Pancreas (tissue), 10 donors: Measurements from ENCODE around the gene CD46. TPM values are rescaled to one million over a fixed set of nuclear protein-coding genes. Genes with fewer than 3 reads are reported as not detected.

Source experiments
- ATAC-seq, 4 donors: fragments of 200-7000 bp; cut with Tn5 transposase; one replicate each; pipeline versions ENCODE4 v1.8.0 to v1.9.1; 2020; ENCODE audit warnings: mild to moderate bottlenecking in 4 of 4, moderate library complexity in 4 of 4
- DNase-seq, 6 donors: peaks; one replicate each; pipeline ENCODE4 v3.0.0-alpha.2; 2020
- FAIRE-seq: peaks from 2 replicates; lab custom pipeline; 2012; peaks lifted over from hg19 to GRCh38; lab: Jason Lieb, UNC
- H3K27ac ChIP-seq, 4 donors: fragments of 200-600 bp; sonication (generic); 1 replicate in 3 of 4; 2 replicates in 1 of 4; pipeline versions ENCODE4 v1.5.0 to v1.8.0; 2020
- H3K27me3 ChIP-seq, 4 donors: fragments of 200-600 bp; one replicate each; pipeline ENCODE4 v1.8.0; 2021
- H3K36me3 ChIP-seq, 3 donors: fragments of 200-600 bp; sonication (generic) in 1 of 3; one replicate each; pipeline versions ENCODE4 v1.5.0 to v1.8.0; 2020 to 2021
- H3K4me1 ChIP-seq, 3 donors: fragments of 200-600 bp; one replicate each; pipeline ENCODE4 v1.8.0; 2021
- H3K4me3 ChIP-seq, 4 donors: fragments of 200-600 bp; sonication (generic) in 2 of 4; one replicate each; pipeline versions ENCODE4 v1.5.0 to v1.8.0; 2020 to 2021
- H3K9me3 ChIP-seq, 4 donors: fragments of 200-600 bp; one replicate each; pipeline ENCODE4 v1.8.0; 2021
- WGBS, 2 donors: extraction: QIAGEN DNeasy Blood & Tissue Kit; methylation state at CpG; one replicate each; pipeline ENCODE4 v1.1.7; 2013; 5-methylcytosine and 5-hydroxymethylcytosine counted together
- intact Hi-C, 3 donors: fragments of 100-400 bp; cut with DNase I; formaldehyde crosslinking; loops; one replicate each; pipeline versions ENCODE4 v1.11.1 to v1.14.2; 2022
- polyA plus RNA-seq, 2 donors: library from polyadenylated mRNA; stranded (reverse); fragments of 200-250 nt; gene quantifications; one replicate each; pipeline ENCODE4 v1.2.3, GENCODE V29; 2013
- total RNA-seq, 6 donors: library from RNA; stranded (reverse); fragmentation: NEBNext Ultra II Directional in 4 of 6; extraction: Animal tissue kit (Norgen Biotek cat#: 25700) in 4 of 6; gene quantifications; one replicate each; pipeline versions ENCODE4 v1.2.1 to v1.2.4, GENCODE V29; 2021 to 2023
- TF ChIP-seq, protein P1 (sequence below), 4 donors: fragments of 200-600 bp; sonication (generic) in 3 of 4; IDR thresholded peaks; one replicate each; pipeline versions ENCODE4 v1.5.0 to v1.8.0; 2021; ENCODE audit warnings: antibody characterized with exemption in 4 of 4
- donor health status: healthy with polysubstance abuse.
- donor health status: DM: no; HTN: no; CAD: no; lungs with moderate emphysema.
- donor health status: DM: no; HTN: no; CAD: no.
- donor health status: control.
- donor health status: control.
- donor health status: Bipolar disorder and iron deficiency.
- donor health status: DM: yes; HTN: yes; CAD: no.
- donor health status: DM: no; HTN: no; CAD: no.
- donor health status: DM: no; HTN: no; CAD: no.
- donor health status: DM: yes; HTN: yes; CAD: no.

The CD46 gene
- total and polyA plus RNA-seq, 8 donors, result 59.8 to 172 (median 116) TPM

DNA sequence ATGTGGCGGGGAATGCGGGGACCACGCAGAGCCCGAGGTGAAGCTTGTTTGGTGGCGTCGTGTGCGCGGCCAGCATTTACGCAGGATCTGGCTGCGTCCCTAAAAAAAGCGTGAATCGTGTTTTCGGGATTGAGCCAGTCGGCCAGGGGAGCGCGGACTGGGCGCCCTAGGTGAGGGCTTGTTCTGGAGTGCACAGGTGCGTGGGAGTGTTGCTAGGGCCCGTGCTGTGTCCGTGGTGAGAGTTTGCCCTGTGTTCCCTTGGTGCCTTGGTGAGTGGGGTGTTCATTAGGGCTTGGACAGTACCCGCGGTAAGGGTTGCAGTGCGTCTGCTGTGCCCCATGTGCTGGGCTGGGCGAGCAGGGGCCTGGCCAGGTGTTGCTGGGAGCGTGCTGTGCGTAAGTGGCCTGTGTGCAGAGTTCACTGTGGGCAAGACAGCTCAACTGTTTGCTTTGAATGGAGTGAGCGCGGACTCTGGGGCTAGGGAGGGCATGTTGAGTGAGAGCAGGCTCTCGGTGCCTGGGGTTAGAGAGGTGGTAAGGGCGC lies 673 bp downstream of the CD46 start:
- intact Hi-C loops, result no loop called here
- H3K4me1 ChIP-seq, result peaks cover 9 to 51% (median 50%) of the 10 kb centered on the region in 3 donors
- H3K4me3 ChIP-seq, result peak overlapping the region; percentile 77 to 92 (median 88)
- DNase-seq (peak; percentile 60 to 81 (median 66)), ATAC-seq (peak; percentile 53 to 73 (median 68)), FAIRE-seq (no peak)
- H3K9me3 ChIP-seq, result no peaks in the 10 kb centered on the region
- no peaks in the 10 kb centered on the region for H3K27me3 ChIP-seq
- H3K27ac ChIP-seq, result peak overlapping the region; percentile 77 to 95 (median 92)
- TF ChIP-seq, protein P1, sequence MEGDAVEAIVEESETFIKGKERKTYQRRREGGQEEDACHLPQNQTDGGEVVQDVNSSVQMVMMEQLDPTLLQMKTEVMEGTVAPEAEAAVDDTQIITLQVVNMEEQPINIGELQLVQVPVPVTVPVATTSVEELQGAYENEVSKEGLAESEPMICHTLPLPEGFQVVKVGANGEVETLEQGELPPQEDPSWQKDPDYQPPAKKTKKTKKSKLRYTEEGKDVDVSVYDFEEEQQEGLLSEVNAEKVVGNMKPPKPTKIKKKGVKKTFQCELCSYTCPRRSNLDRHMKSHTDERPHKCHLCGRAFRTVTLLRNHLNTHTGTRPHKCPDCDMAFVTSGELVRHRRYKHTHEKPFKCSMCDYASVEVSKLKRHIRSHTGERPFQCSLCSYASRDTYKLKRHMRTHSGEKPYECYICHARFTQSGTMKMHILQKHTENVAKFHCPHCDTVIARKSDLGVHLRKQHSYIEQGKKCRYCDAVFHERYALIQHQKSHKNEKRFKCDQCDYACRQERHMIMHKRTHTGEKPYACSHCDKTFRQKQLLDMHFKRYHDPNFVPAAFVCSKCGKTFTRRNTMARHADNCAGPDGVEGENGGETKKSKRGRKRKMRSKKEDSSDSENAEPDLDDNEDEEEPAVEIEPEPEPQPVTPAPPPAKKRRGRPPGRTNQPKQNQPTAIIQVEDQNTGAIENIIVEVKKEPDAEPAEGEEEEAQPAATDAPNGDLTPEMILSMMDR (IDR thresholded peaks at IDR 0.05), result no peak
- H3K36me3 ChIP-seq, result peaks cover 0 to 4% (median 0%) of the 10 kb centered on the region in 3 donors
- 0% methylated on average over 30 of the region's 30 CpGs for WGBS, 2 donors

DNA sequence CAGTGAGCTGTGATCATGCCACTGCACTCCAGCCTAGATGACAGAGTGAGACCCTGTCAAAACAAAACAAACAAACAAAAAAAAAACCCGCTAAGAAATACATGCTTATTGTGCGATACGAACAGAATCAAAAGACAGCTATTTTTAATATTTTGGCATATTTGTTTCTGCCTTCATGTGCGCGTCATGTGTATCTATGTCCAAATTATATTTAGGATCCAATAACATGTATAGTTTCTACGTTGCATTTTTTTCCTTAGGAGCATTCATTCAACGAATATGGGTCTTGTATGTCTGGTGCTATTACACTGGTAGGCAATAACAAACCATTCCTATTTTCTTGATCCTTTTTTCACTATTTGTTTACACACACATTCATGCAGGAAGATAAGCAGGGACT lies 1.8 kb downstream of the CD46 start:
- TF ChIP-seq, protein P1 (IDR thresholded peaks at IDR 0.05), result no peak
- intact Hi-C loops, result no loop called here
- Histone ChIP-seq H3K4me1 (peaks cover 9 to 51% (median 44%) of the 10 kb centered on the region in 3 donors), H3K9me3 (no peaks in the 10 kb centered on the region), H3K4me3 (peak overlapping the region in 3 of 4 donors; percentile 85 to 92 (median 91)), H3K36me3 (peaks cover 0 to 14% (median 0%) of the 10 kb centered on the region in 3 donors), H3K27ac (peak overlapping the region in 2 of 4 donors; percentile 92 to 95), H3K27me3 (no peaks in the 10 kb centered on the region)
- 21 to 23% methylated on average over 7 of the region's 7 CpGs for WGBS, 2 donors
- FAIRE-seq, result no peak
- no peak for DNase-seq
- no peak for ATAC-seq

DNA sequence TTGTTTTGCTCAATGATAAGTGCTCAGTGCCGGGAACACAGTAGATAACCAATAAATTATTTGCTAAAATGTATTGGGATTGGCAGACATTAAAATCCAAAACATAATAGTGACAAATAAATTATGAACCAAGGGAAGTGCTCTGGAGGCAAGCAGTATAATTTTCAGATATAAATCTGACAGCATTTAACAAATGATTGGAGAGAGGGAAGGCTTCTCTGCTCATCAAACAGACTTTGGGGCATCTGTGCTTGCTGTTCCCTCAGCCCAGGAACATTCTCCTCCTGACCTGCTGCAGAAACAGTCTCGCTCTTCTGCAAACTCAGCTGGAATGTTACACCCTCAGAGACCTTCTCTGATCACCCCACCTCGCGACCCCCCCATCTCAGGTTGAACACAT lies 2.2 kb downstream of the CD46 start:
- peaks cover 9 to 48% (median 41%) of the 10 kb centered on the region in 3 donors for H3K4me1 ChIP-seq
- no peak for ATAC-seq

DNA sequence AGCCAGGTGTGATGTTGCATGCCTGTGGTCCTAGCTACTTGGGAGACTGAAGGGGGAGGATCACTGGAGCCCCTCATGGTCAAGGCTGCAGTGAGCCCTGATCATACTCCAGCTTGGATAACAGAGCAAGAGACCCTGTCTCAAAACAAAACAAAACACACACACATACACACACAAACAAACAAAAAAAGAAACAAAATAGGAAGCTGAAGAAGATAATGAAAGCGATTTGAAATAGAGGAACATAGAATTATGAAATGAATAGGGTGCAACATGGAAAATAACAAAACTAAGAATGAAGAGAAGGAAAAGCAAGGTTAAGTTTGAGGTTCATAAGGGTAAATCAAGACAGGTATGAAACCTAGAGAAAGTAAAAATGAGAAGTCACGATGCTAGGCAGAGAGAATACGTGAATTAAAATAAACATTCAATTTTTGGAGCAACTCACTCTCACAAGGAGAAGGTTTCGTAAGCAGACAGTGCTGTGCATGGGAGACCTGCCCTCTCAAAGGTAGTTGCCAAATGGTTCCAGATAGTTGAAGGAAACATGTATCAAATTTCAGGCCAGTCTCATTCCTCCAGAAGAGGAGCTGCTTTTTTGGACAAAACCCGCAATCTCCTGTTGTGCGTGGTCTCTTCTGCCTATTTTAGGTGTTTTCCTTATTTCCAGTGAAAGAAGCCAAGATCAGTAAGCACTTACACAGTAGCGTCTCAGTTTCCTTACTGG lies 3.3 kb downstream of the CD46 start:
- ATAC-seq, result no peak
- intact Hi-C loops, result no loop called here

More for the DNA sequence above, 2.2 kb downstream of the CD46 start:
- peak overlapping the region in 2 of 4 donors; percentile 92 to 95 for H3K27ac ChIP-seq
- TF ChIP-seq, protein P1 (IDR thresholded peaks at IDR 0.05), result no peak
- FAIRE-seq (no peak), DNase-seq (no peak)
- H3K36me3 ChIP-seq, result peaks cover 0 to 14% (median 0%) of the 10 kb centered on the region in 3 donors
- intact Hi-C loops, result no loop called here
- WGBS, 2 donors, result 13% methylated on average over 4 of the region's 4 CpGs
- peak overlapping the region in 2 of 4 donors; percentile 85 to 92 for H3K4me3 ChIP-seq
- H3K9me3 ChIP-seq, result no peaks in the 10 kb centered on the region
- no peaks in the 10 kb centered on the region for H3K27me3 ChIP-seq

More for the DNA sequence above, 3.3 kb downstream of the CD46 start:
- Histone ChIP-seq H3K9me3 (no peaks in the 10 kb centered on the region), H3K4me1 (peaks cover 9 to 40% (median 37%) of the 10 kb centered on the region in 3 donors), H3K36me3 (peaks cover 0 to 21% (median 0%) of the 10 kb centered on the region in 3 donors), H3K4me3 (peak overlapping the region in 1 of 4 donors; percentile 92), H3K27me3 (no peaks in the 10 kb centered on the region), H3K27ac (peak overlapping the region in 2 of 4 donors; percentile 64 to 92)
- 20 to 25% methylated on average over 7 of the region's 7 CpGs for WGBS, 2 donors
- FAIRE-seq (no peak), DNase-seq (no peak)
- TF ChIP-seq, protein P1 (IDR thresholded peaks at IDR 0.05), result no peak
